AG04449 (cell line): ENCODE results near the gene GCA.

ENCODE experiments used
- CTCF ChIA-PET: fragments of 350-600 bp; formaldehyde crosslinking; extraction: SDS; loops from one replicate; lab custom pipeline; 2021; ENCODE audit warnings: antibody characterized with exemption; lab: Yijun Ruan, JAX
- POLR2A ChIA-PET: fragments of 400-600, 350-600 bp; formaldehyde crosslinking; extraction: SDS; loops from one replicate; lab custom pipeline; 2020; ENCODE audit warnings: antibody characterized with exemption, inconsistent platforms; lab: Yijun Ruan, JAX
- DNase-seq: peaks from one replicate; pipeline ENCODE4 v3.0.0-alpha.2; 2010; ENCODE audit warnings: low read depth, low spot score
- H3K4me3 ChIP-seq: 2 replicates; pipeline ENCODE4 v1.5.1; 2011; ENCODE audit warnings: low read depth, mild to moderate bottlenecking, control low read depth, low read length
- CTCF ChIP-seq: IDR thresholded peaks from one replicate; pipeline ENCODE4 v1.5.1; 2011; ENCODE audit warnings: mild to moderate bottlenecking, moderate library complexity, low read length, control low read depth, inconsistent platforms; ENCODE audit not compliant: insufficient read depth; ENCODE audit errors: missing control alignments

Gene GCA

GRCh38 chr2:162301151-162301804 is 42.7 kb upstream of the GCA start:
- CTCF ChIA-PET: interaction anchor here (0.8 to 14.9 kb wide), 20 partner anchors 11 to 715 kb away, joined by 3 to 656 read pairs (median 8); partner anchors contain the start of genes FAP, GCG and IFIH1
- TF ChIP-seq CTCF: peak; percentile 70
- peak; percentile 14 for DNase-seq
- H3K4me3 ChIP-seq: no peak overlapping the region
- POLR2A ChIA-PET: no interaction called here

GRCh38 chr2:162301877-162302276 is 42.1 kb upstream of the GCA start:
- no peak for TF ChIP-seq CTCF
- ChIA-PET POLR2A (no interaction called here), CTCF (interaction anchor here (0.7 to 14.9 kb wide), 23 partner anchors 10 to 716 kb away, joined by 3 to 656 read pairs (median 5); partner anchors contain the start of genes GCG and IFIH1)
- no peak overlapping the region for H3K4me3 ChIP-seq
- no peak for DNase-seq

- CTCF ChIA-PET: interaction anchor here (0.6 to 12.7 kb wide), 7 partner anchors 10 to 151 kb away, joined by 3 to 189 read pairs (median 5); partner anchors contain the start of gene IFIH1
- POLR2A ChIA-PET: no interaction called here
- H3K4me3 ChIP-seq: no peak overlapping the region
- no peak for TF ChIP-seq CTCF
- DNase-seq: no peak
Measured at GRCh38 chr2:162305901-162306300, 38.0 kb upstream of the GCA start.

GRCh38 chr2:162308747-162309503 is 35.0 kb upstream of the GCA start:
- ChIA-PET POLR2A (no interaction called here), CTCF (interaction anchor here (0.8 to 3.0 kb wide), 4 partner anchors 9 to 156 kb away, joined by 3 to 11 read pairs (median 4); partner anchors contain the start of gene IFIH1)
- no peak overlapping the region for H3K4me3 ChIP-seq
- no peak for TF ChIP-seq CTCF
- no peak for DNase-seq

- TF ChIP-seq CTCF: no peak
- POLR2A ChIA-PET: no interaction called here
- CTCF ChIA-PET: interaction anchor here (1.1 to 4.7 kb wide), 4 partner anchors 11 to 159 kb away, joined by 3 to 25 read pairs (median 8); no protein-coding TSS in a partner anchor
- H3K4me3 ChIP-seq: no peak overlapping the region
- DNase-seq: no peak
Measured at GRCh38 chr2:162312853-162313252, 31.1 kb upstream of the GCA start.

GRCh38 chr2:162315938-162316337 is 28.0 kb upstream of the GCA start:
- no peak for TF ChIP-seq CTCF
- ChIA-PET CTCF (interaction anchor here (0.7 to 1.7 kb wide), 5 partner anchors 9 to 163 kb away, joined by 3 to 9 read pairs (median 3); no protein-coding TSS in a partner anchor), POLR2A (interaction anchor here (0.6 kb wide), 2 partner anchors 188 to 198 kb away, joined by 3 read pairs; no protein-coding TSS in a partner anchor)
- H3K4me3 ChIP-seq: no peak overlapping the region
- DNase-seq: no peak
